ENCODE data around the gene NXPH3.
A peak's percentile ranks its signal among the peaks of the same experiment; 100 is the strongest.
"Not testable (repeated sequence)": the region's sequence is repeated elsewhere in the genome, so short reads cannot be mapped to it uniquely, and the experiment has no call there.

The NXPH3 gene

GRCh38 chr17:49568695-49569047, 7.0 kb upstream of the NXPH3 start:
- not testable (repeated sequence) for ATAC-seq, H3K9me3 Mint-ChIP-seq, H3K27ac Mint-ChIP-seq, DNase-seq
- peak overlapping the region in 1 of 2 donors; percentile 74 for H3K4me3 Mint-ChIP-seq
- peaks cover 47% of the 10 kb centered on the region for H3K4me1 Mint-ChIP-seq
- peaks cover 57% of the 10 kb centered on the region for H3K27me3 Mint-ChIP-seq

GRCh38 chr17:49570540-49571242, 5.0 kb upstream of the NXPH3 start:
- peaks cover 74% of the 10 kb centered on the region for H3K27me3 Mint-ChIP-seq

GRCh38 chr17:49571283-49571682, 4.4 kb upstream of the NXPH3 start:
- H3K9me3 Mint-ChIP-seq: no peaks in the 10 kb centered on the region
- no peak overlapping the region for H3K27ac Mint-ChIP-seq
- H3K27me3 Mint-ChIP-seq: peaks cover 75% of the 10 kb centered on the region
- H3K4me3 Mint-ChIP-seq: no peak overlapping the region
- ATAC-seq (no peak), DNase-seq (no peak)
- H3K4me1 Mint-ChIP-seq: peaks cover 49% of the 10 kb centered on the region

More at GRCh38 chr17:49570540-49571242, 5.0 kb upstream of the NXPH3 start:
- peak overlapping the region; percentile 88 to 91 for H3K4me3 Mint-ChIP-seq
- peaks cover 50% of the 10 kb centered on the region for H3K4me1 Mint-ChIP-seq
- ATAC-seq (no peak), DNase-seq (no peak)
- H3K27ac Mint-ChIP-seq: peak overlapping the region in 1 of 2 donors; percentile 13
- H3K9me3 Mint-ChIP-seq: no peaks in the 10 kb centered on the region

- no peaks in the 10 kb centered on the region for H3K9me3 Mint-ChIP-seq
- H3K4me1 Mint-ChIP-seq: peaks cover 47% of the 10 kb centered on the region
- ATAC-seq (no peak), DNase-seq (no peak)
- peaks cover 77% of the 10 kb centered on the region for H3K27me3 Mint-ChIP-seq
- no peak overlapping the region for H3K4me3 Mint-ChIP-seq
- H3K27ac Mint-ChIP-seq: no peak overlapping the region
Observed at GRCh38 chr17:49571764-49572163, 3.9 kb upstream of the NXPH3 start.

GRCh38 chr17:49572226-49572625, 3.4 kb upstream of the NXPH3 start:
- Mint-ChIP-seq H3K9me3 (no peaks in the 10 kb centered on the region), H3K27me3 (peaks cover 77% of the 10 kb centered on the region), H3K4me1 (peaks cover 48% of the 10 kb centered on the region), H3K27ac (no peak overlapping the region), H3K4me3 (no peak overlapping the region)
- no peak for DNase-seq
- ATAC-seq: no peak

GRCh38 chr17:49572806-49573420, 2.8 kb upstream of the NXPH3 start:
- Mint-ChIP-seq H3K27ac (no peak overlapping the region), H3K27me3 (peaks cover 77% of the 10 kb centered on the region), H3K9me3 (no peaks in the 10 kb centered on the region), H3K4me1 (peaks cover 50% of the 10 kb centered on the region), H3K4me3 (no peak overlapping the region)
- ATAC-seq (no peak), DNase-seq (no peak)

- Mint-ChIP-seq H3K27ac (no peak overlapping the region), H3K27me3 (peaks cover 84% of the 10 kb centered on the region)
- no peak for ATAC-seq
Observed at GRCh38 chr17:49573510-49574322, 2.0 kb upstream of the NXPH3 start.

GRCh38 chr17:49574323-49574781, 1.3 kb upstream of the NXPH3 start:
- Mint-ChIP-seq H3K27ac (no peak overlapping the region), H3K27me3 (peaks cover 90% of the 10 kb centered on the region), H3K9me3 (no peaks in the 10 kb centered on the region), H3K4me3 (no peak overlapping the region), H3K4me1 (peaks cover 48% of the 10 kb centered on the region)
- DNase-seq: no peak
- ATAC-seq: no peak

More at GRCh38 chr17:49573510-49574322, 2.0 kb upstream of the NXPH3 start:
- no peak for DNase-seq
- H3K9me3 Mint-ChIP-seq: no peaks in the 10 kb centered on the region
- no peak overlapping the region for H3K4me3 Mint-ChIP-seq
- peaks cover 48% of the 10 kb centered on the region for H3K4me1 Mint-ChIP-seq

- ATAC-seq (no peak), DNase-seq (no peak)
- H3K4me1 Mint-ChIP-seq: peaks cover 47% of the 10 kb centered on the region
- no peaks in the 10 kb centered on the region for H3K9me3 Mint-ChIP-seq
- H3K27me3 Mint-ChIP-seq: peaks cover 92% of the 10 kb centered on the region
- H3K4me3 Mint-ChIP-seq: peak overlapping the region; percentile 77 to 81
- H3K27ac Mint-ChIP-seq: no peak overlapping the region
Observed at GRCh38 chr17:49574945-49575678, 559 bp upstream of the NXPH3 start.

GRCh38 chr17:49576088-49576916, 631 bp downstream of the NXPH3 start:
- Mint-ChIP-seq H3K4me3 (peak overlapping the region; percentile 81 to 87), H3K27ac (peak overlapping the region in 1 of 2 donors; percentile 63), H3K27me3 (peaks cover 82% of the 10 kb centered on the region), H3K9me3 (no peaks in the 10 kb centered on the region), H3K4me1 (peaks cover 35% of the 10 kb centered on the region)
- DNase-seq (no peak), ATAC-seq (peak; percentile 15)

- H3K4me3 Mint-ChIP-seq: peak overlapping the region; percentile 80 to 86
- H3K27ac Mint-ChIP-seq: peak overlapping the region in 1 of 2 donors; percentile 43
- ATAC-seq (no peak), DNase-seq (no peak)
- no peaks in the 10 kb centered on the region for H3K9me3 Mint-ChIP-seq
- peaks cover 74% of the 10 kb centered on the region for H3K27me3 Mint-ChIP-seq
- H3K4me1 Mint-ChIP-seq: peaks cover 28% of the 10 kb centered on the region
Observed at GRCh38 chr17:49576917-49577649, 1.4 kb downstream of the NXPH3 start.

- Mint-ChIP-seq H3K4me3 (peak overlapping the region; percentile 80 to 86), H3K9me3 (no peaks in the 10 kb centered on the region), H3K27me3 (peaks cover 69% of the 10 kb centered on the region), H3K4me1 (peaks cover 28% of the 10 kb centered on the region), H3K27ac (no peak overlapping the region)
- ATAC-seq (no peak), DNase-seq (no peak)
Observed at GRCh38 chr17:49577650-49577934, 1.9 kb downstream of the NXPH3 start.

- Mint-ChIP-seq H3K4me3 (peak overlapping the region; percentile 27 to 56), H3K4me1 (peaks cover 28% of the 10 kb centered on the region), H3K27me3 (peaks cover 65% of the 10 kb centered on the region), H3K27ac (peak overlapping the region in 1 of 2 donors; percentile 13), H3K9me3 (no peaks in the 10 kb centered on the region)
- peak in 1 of 2 donors; percentile 41 for DNase-seq
- peak; percentile 60 for ATAC-seq
Observed at GRCh38 chr17:49577963-49578362, 2.3 kb downstream of the NXPH3 start.

- H3K4me1 Mint-ChIP-seq: peaks cover 28% of the 10 kb centered on the region
- H3K27me3 Mint-ChIP-seq: peaks cover 61% of the 10 kb centered on the region
- ATAC-seq: no peak
- no peaks in the 10 kb centered on the region for H3K9me3 Mint-ChIP-seq
- H3K27ac Mint-ChIP-seq: peak overlapping the region in 1 of 2 donors; percentile 13
- no peak overlapping the region for H3K4me3 Mint-ChIP-seq
- no peak for DNase-seq
Observed at GRCh38 chr17:49578414-49578813, 2.7 kb downstream of the NXPH3 start.
